Thyroid gland (tissue), 4 donors: ENCODE data around the gene WWC2. TPM values are rescaled to one million over a fixed set of nuclear protein-coding genes. Genes with fewer than 3 reads are reported as not detected.

Experiments used
- DNase-seq, 2 donors: peaks; one replicate each; pipeline ENCODE4 v3.0.0-alpha.2; 2019
- H3K27ac ChIP-seq, 3 donors: fragments of 200-600 bp; sonication (generic); 1 replicate in 2 of 3; 2 replicates in 1 of 3; pipeline ENCODE4 v1.5.1; 2016 to 2019; ENCODE audit warnings: mild to moderate bottlenecking in 1 of 3, moderate library complexity in 1 of 3
- H3K27me3 ChIP-seq: fragments of 200-600 bp; sonication (generic); one replicate; pipeline ENCODE4 v1.5.1; 2019
- H3K36me3 ChIP-seq, 2 donors: fragments of 200-600 bp; sonication (generic); one replicate each; pipeline ENCODE4 v1.5.1; 2016 to 2019
- H3K4me1 ChIP-seq, 2 donors: fragments of 200-600 bp; sonication (generic); one replicate each; pipeline ENCODE4 v1.5.1; 2017 to 2019
- H3K4me3 ChIP-seq, 3 donors: fragments of 200-600 bp; sonication (generic); replicated peaks in 1 of 3; 1 replicate in 2 of 3; 2 replicates in 1 of 3; pipeline ENCODE4 v1.5.1; 2016; ENCODE audit warnings: mild to moderate bottlenecking in 1 of 3
- H3K9me3 ChIP-seq: fragments of 200-600 bp; sonication (generic); one replicate; pipeline ENCODE4 v1.5.1; 2017
- CTCF ChIP-seq, 6 experiments: fragments of 200-600 bp in 3 of 6; fragments of 450-650 bp in 3 of 6; sonication (generic) in 3 of 6; IDR thresholded peaks; one replicate each; pipeline ENCODE4 v1.5.1; 2016 to 2019; ENCODE audit warnings: antibody characterized with exemption in 6 of 6, mild to moderate bottlenecking in 2 of 6, inconsistent platforms in 1 of 6, moderate library complexity in 1 of 6
- POLR2A ChIP-seq, 2 donors: fragments of 450-650 bp; IDR thresholded peaks; one replicate each; pipeline ENCODE4 v1.6.1; 2017; ENCODE audit warnings: antibody characterized with exemption in 2 of 2, mild to moderate bottlenecking in 2 of 2, moderate library complexity in 1 of 2
- WGBS, 2 donors: methylation state at CpG; one replicate each; pipeline ENCODE4 v1.1.5; 2017; 5-methylcytosine and 5-hydroxymethylcytosine counted together
- intact Hi-C: fragments of 100-400 bp; cut with DNase I; formaldehyde crosslinking; loops from one replicate; pipeline ENCODE4 v1.15.1; 2023
- total RNA-seq, 4 donors: library from RNA; depleted of rRNA; stranded (reverse); fragments of >200 nt; gene quantifications; one replicate each; pipeline ENCODE4 v1.2.3, GENCODE V29; 2016

The WWC2 gene
- total RNA-seq, 4 donors from 2014 or later, result 44.6 to 87.4 (median 53.5) TPM

GRCh38 chr4:183071222-183071621 lies 27.8 kb upstream of the WWC2 start:
- intact Hi-C loops, result loop anchor here (5.0 to 10.0 kb wide), 2 partner anchors 136 to 186 kb away; no protein-coding TSS in a partner anchor
- no peak for DNase-seq
- Histone ChIP-seq H3K4me3 (no peak overlapping the region), H3K9me3 (no peaks in the 10 kb centered on the region), H3K27ac (no peak overlapping the region), H3K36me3 (no peaks in the 10 kb centered on the region), H3K27me3 (no peaks in the 10 kb centered on the region), H3K4me1 (peaks cover 0 to 3% of the 10 kb centered on the region in 2 donors)
- TF ChIP-seq POLR2A (IDR thresholded peaks at IDR 0.05) (no peak), CTCF (IDR thresholded peaks at IDR 0.05) (no peak)

DNA sequence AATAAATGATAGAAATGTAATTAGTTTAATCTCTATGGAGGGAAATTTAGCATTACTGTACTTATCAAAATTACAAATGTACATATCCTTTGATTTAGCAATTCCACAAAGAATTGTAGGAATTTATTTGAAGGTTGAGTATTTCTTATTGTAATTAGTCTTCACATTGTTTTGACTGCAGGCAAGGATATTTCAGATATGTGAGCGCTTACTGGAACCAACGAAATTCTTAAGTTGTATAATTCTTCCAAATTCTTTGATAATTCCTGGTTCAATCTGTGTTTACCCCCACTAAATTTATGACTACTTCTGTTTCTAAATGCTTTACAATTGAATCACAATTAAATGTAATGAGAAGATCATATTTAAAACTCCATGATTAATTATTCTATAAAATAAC lies 26.9 kb upstream of the WWC2 start:
- Histone ChIP-seq H3K4me3 (no peak overlapping the region), H3K27me3 (no peaks in the 10 kb centered on the region), H3K36me3 (no peaks in the 10 kb centered on the region), H3K4me1 (peaks cover 0 to 3% of the 10 kb centered on the region in 2 donors), H3K9me3 (no peaks in the 10 kb centered on the region), H3K27ac (no peak overlapping the region)
- 96% methylated on average over 2 of the region's 2 CpGs for WGBS, 2 donors
- no peak for TF ChIP-seq POLR2A (IDR thresholded peaks at IDR 0.05)
- no peak for TF ChIP-seq CTCF (IDR thresholded peaks at IDR 0.05)
- intact Hi-C loops, result loop anchor here (5.0 to 10.0 kb wide), 2 partner anchors 137 to 185 kb away; no protein-coding TSS in a partner anchor
- DNase-seq, result no peak

GRCh38 chr4:183073838-183074145 lies 25.3 kb upstream of the WWC2 start:
- Histone ChIP-seq H3K27ac (no peak overlapping the region), H3K4me3 (no peak overlapping the region), H3K9me3 (no peaks in the 10 kb centered on the region), H3K27me3 (no peaks in the 10 kb centered on the region), H3K36me3 (no peaks in the 10 kb centered on the region), H3K4me1 (peaks cover 0 to 3% of the 10 kb centered on the region in 2 donors)
- DNase-seq, result no peak
- intact Hi-C loops, result loop anchor here (5.0 to 10.0 kb wide), 2 partner anchors 139 to 184 kb away; no protein-coding TSS in a partner anchor
- TF ChIP-seq POLR2A (IDR thresholded peaks at IDR 0.05), result no peak
- TF ChIP-seq CTCF (IDR thresholded peaks at IDR 0.05), result no peak
- 19 to 26% methylated on average over 2 of the region's 2 CpGs for WGBS, 2 donors

DNA sequence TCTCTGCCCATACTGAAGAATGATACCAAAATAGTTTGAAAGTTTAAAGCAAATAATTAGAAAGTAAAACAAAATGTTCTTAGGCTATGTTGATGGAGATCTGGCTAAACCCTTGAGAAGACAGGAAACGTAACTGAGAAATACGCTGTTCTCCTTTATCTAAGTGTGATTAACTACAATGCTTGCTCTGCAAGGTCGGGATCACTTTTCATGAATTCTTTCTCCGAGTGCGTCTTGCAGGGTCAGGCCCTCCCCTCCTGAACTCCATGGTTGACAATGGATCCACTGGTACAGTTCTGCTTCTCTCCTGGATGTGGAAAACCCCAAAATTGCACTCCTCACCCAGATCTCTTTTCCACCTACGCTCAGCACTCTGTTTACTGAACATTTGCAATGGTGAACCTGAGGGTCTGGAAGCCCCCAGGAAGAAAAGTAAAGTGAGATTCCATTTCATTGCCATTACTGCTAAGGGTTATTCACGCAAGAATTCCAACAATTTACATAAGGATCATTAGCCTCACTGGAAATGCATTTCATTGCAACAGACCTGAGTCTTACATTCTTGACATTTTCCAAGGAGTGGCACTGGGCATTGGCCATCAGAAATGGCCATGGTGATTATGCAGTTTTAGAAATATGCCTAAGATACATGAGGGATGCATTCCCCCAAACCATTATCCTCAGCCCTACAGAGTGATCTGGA lies 24.6 kb upstream of the WWC2 start:
- 78 to 85% methylated on average over 7 of the region's 7 CpGs for whole genome bisulfite sequencing, 2 donors

More for the DNA sequence above, 24.6 kb upstream of the WWC2 start:
- TF ChIP-seq CTCF (IDR thresholded peaks at IDR 0.05) (no peak), POLR2A (IDR thresholded peaks at IDR 0.05) (no peak)
- H3K4me3 ChIP-seq, result no peak overlapping the region
- no peak for DNase-seq
- H3K36me3 ChIP-seq, result no peaks in the 10 kb centered on the region
- H3K27ac ChIP-seq, result no peak overlapping the region
- peaks cover 0 to 3% of the 10 kb centered on the region in 2 donors for H3K4me1 ChIP-seq
- no peaks in the 10 kb centered on the region for H3K27me3 ChIP-seq
- no peaks in the 10 kb centered on the region for H3K9me3 ChIP-seq
- intact Hi-C loops, result loop anchor here (5.0 to 10.0 kb wide), 2 partner anchors 140 to 183 kb away; no protein-coding TSS in a partner anchor
